OCI-LY3 (cell line): ENCODE data around the gene FHL2.
"Not testable (repeated sequence)": the region's sequence is repeated elsewhere in the genome, so short reads cannot be mapped to it uniquely, and the experiment has no call there.

Source experiments
- H2AFZ ChIP-seq: fragments of 200-600, 300-600 bp; shearing (Covaris generic); 2 replicates; pipeline ENCODE4 v1.6.0; 2014; ENCODE audit warnings: antibody characterized with exemption, low read depth, low read length
- H3K27ac ChIP-seq: fragments of 200-600, 300-600 bp; sonication (generic); 2 replicates; pipeline ENCODE4 v1.5.1; 2014; ENCODE audit warnings: mild to moderate bottlenecking, low read length, moderate library complexity, mixed read lengths
- H3K27me3 ChIP-seq: fragments of 200-600, 300-600 bp; sonication (generic); 2 replicates; pipeline ENCODE4 v1.6.1; 2014; ENCODE audit warnings: low read depth, low read length, mixed read lengths
- H3K36me3 ChIP-seq: fragments of 200-600, 300-600 bp; sonication (generic); replicated peaks from 2 replicates; pipeline ENCODE3; 2014; ENCODE audit warnings: low read depth, low read length, mixed read lengths
- H3K4me1 ChIP-seq: fragments of 300-600, 200-600 bp; sonication (generic); 2 replicates; pipeline ENCODE4 v1.6.1; 2014; ENCODE audit warnings: low read length, mixed read lengths
- H3K4me2 ChIP-seq: fragments of 200-600, 300-600 bp; sonication (generic); 2 replicates; pipeline ENCODE4 v1.6.1; 2014; ENCODE audit warnings: low read length, mixed read lengths
- H3K4me3 ChIP-seq: fragments of 300-600, 200-600 bp; sonication (generic); 2 replicates; pipeline ENCODE4 v1.5.1; 2014; ENCODE audit warnings: antibody characterized with exemption, mild to moderate bottlenecking, low read length, moderate library complexity
- H3K79me2 ChIP-seq: fragments of 300-600, 200-600 bp; shearing (Covaris generic); 2 replicates; pipeline ENCODE4 v1.6.1; 2014; ENCODE audit warnings: mild to moderate bottlenecking, low read length, mixed read lengths
- H3K9ac ChIP-seq: fragments of 300-600, 200-600 bp; shearing (Covaris generic); 2 replicates; pipeline ENCODE4 v1.6.0; 2014; ENCODE audit warnings: mild to moderate bottlenecking, low read length, moderate library complexity
- H3K9me3 ChIP-seq: fragments of 200-600, 300-600 bp; shearing (Covaris generic); 2 replicates; pipeline ENCODE4 v1.6.1; 2014; ENCODE audit warnings: low read length, mixed read lengths; ENCODE audit not compliant: insufficient read depth
- H4K20me1 ChIP-seq: fragments of 200-600, 300-600 bp; sonication (generic); 2 replicates; pipeline ENCODE4 v1.6.1; 2016; ENCODE audit warnings: low read length, mixed read lengths; ENCODE audit not compliant: insufficient read depth
- EZH2phosphoT487 ChIP-seq: fragments of 200-600 bp; shearing (Covaris generic); IDR thresholded peaks from 2 replicates; pipeline ENCODE4 v1.6.1; 2018; ENCODE audit warnings: antibody characterized with exemption, mixed run types, low read depth
- TF ChIP-seq, protein P1 (sequence below): fragments of 200-600, 300-600 bp; sonication (generic); IDR thresholded peaks from 2 replicates; pipeline ENCODE4 v1.5.1; 2014; ENCODE audit warnings: antibody characterized with exemption, low read length, low read depth

Gene FHL2

DNA sequence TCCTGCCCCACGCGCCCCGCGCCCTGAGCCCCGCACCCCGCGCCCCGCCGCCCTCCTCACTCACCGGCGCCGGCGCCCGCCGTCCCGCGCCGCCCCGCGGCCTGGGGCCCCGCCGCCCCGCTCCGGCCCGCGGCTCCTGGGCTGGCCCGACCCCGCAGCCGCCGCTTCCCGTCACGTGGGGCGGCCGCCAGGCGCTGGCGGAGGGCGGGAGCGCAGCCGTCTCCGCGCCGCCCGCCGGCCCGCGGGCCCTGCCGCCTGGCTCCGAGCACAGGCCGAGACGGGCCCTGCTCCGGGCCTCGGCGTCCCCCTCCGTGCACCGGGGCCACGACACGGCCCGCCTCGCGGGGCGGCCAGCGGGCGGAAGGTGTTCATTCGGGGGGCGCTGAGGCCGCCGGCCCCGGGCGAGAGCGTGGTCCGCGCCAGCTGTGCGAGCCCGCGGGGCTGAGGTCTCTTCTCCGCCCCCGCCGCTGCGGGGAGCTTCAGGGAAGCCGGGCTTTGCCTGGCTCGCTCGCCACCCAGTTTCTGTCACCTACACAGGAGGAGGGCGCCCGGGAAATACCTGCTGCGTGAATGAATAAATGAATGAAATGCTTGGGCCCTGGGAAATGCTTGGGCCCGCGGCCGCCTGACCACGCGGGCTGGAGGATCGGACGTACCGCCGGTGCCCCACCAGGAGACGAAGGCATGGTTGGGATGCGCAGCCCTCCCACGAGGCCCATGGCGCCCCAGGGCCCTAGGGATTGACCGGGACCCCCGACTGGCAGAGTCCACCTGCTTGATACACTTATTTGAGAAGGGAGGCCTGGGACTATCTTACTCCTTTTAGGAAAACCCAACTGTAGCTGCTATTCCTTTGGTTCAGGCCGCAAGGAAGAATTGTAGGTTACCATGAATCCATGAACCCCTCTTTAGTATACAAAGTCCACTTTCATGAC lies 69.0 kb downstream of the FHL2 start, which contains the start of gene TGFBRAP1:
Gene TGFBRAP1 (minus strand): TSS at position 175 of the 935 bp plus-strand sequence. CDS start 21,434 bp downstream, outside the sequence.
- Histone ChIP-seq H3K9me3 (no peaks in the 10 kb centered on the region), H3K27me3 (no peaks in the 10 kb centered on the region), H3K36me3 (peaks cover 11% of the 10 kb centered on the region), H4K20me1 (peaks cover 6% of the 10 kb centered on the region; the same call in 1 of the 2 replicates), H3K27ac (peak within 1 kb of the TSS; percentile 56), H3K4me1 (peaks cover 21% of the 10 kb centered on the region), H3K9ac (peak within 1 kb of the TSS; percentile 87), H3K4me2 (peak within 1 kb of the TSS; percentile 95), H3K4me3 (peak within 1 kb of the TSS; percentile 93), H3K79me2 (peaks cover 60% of the 10 kb centered on the region), H2AFZ (peak within 1 kb of the TSS; percentile 34; the same call in 1 of the 2 replicates)
- TF ChIP-seq, protein P1, sequence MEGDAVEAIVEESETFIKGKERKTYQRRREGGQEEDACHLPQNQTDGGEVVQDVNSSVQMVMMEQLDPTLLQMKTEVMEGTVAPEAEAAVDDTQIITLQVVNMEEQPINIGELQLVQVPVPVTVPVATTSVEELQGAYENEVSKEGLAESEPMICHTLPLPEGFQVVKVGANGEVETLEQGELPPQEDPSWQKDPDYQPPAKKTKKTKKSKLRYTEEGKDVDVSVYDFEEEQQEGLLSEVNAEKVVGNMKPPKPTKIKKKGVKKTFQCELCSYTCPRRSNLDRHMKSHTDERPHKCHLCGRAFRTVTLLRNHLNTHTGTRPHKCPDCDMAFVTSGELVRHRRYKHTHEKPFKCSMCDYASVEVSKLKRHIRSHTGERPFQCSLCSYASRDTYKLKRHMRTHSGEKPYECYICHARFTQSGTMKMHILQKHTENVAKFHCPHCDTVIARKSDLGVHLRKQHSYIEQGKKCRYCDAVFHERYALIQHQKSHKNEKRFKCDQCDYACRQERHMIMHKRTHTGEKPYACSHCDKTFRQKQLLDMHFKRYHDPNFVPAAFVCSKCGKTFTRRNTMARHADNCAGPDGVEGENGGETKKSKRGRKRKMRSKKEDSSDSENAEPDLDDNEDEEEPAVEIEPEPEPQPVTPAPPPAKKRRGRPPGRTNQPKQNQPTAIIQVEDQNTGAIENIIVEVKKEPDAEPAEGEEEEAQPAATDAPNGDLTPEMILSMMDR, result no peak; the same call in 1 of the 2 replicates
- TF ChIP-seq EZH2phosphoT487, result no peak

DNA sequence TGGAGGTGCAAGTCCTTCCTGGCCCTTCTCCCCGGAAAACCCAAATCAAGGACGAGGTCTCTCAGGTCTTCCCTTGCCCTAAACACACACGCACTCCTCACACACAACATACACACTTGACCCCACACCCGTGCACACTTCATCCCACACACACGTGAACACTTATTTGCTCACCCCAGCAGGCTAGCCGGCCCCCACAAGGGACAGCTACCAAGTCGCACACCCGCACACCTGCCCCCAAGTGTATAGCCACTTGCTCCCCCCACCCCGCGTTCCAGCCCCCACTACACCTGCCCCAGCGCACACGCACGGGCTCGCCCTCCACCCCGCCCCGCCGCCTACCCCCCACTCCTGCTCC lies 69.7 kb downstream of the FHL2 start:
- Histone ChIP-seq H3K4me2 (peak overlapping the region; percentile 95), H3K4me1 (peaks cover 25% of the 10 kb centered on the region), H3K79me2 (peaks cover 66% of the 10 kb centered on the region), H3K27me3 (no peaks in the 10 kb centered on the region), H3K9me3 (no peaks in the 10 kb centered on the region), H3K27ac (peak overlapping the region; percentile 18; the same call in 1 of the 2 replicates), H3K9ac (peak overlapping the region; percentile 87), H2AFZ (no peak overlapping the region), H3K4me3 (peak overlapping the region; percentile 93), H3K36me3 (peaks cover 17% of the 10 kb centered on the region), H4K20me1 (peaks cover 10% of the 10 kb centered on the region)
- no peak for TF ChIP-seq EZH2phosphoT487
- TF ChIP-seq, protein P1, result no peak

DNA sequence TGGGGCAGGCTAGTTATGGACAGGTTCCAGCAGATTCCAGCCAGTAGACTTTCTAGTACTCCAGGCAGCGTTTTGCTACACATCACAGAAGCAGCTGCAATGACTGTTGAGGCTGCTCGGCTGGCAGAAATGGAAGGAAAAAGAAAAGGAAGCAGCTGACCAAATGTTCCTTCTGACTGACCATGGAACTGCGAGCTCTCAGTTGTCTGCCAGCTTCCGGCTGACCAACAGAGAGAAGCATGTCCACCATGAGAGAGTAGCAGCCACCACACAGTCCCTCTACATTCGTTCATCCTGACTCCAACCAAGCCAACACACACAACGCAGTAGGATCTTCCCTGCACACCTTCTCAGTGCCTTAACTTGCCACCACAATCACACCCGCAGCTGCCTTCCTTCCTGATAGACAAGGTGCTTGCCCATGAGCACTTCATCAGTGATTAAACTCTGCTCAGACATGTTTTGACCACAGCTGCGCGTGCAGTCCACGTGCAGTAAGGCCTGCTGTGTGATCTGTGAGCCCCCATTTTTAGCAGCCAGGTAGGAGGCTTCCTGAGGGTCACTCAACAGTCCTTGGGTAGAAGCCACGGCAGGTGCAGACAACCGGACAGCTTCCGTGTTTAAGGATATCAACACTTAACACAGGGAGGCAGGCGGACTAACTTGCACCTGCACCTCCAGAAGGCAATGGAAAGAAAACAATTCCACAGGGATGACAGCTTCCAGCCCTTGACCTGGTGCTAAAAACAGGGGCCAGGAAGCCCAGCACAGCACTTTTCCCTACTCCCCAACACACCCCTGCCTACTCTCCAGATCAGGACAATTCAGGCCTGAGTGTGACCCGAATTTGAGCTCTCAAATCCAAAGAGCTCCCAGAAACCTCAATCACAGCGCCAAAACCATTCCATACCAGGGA lies 70.3 kb downstream of the FHL2 start:
- no peak for TF ChIP-seq EZH2phosphoT487
- Histone ChIP-seq H3K79me2 (peaks cover 72% of the 10 kb centered on the region), H3K9me3 (no peaks in the 10 kb centered on the region), H3K27ac (peak overlapping the region; percentile 18; the same call in 1 of the 2 replicates), H3K4me2 (peak overlapping the region; percentile 95), H3K4me3 (peak overlapping the region; percentile 93), H3K36me3 (peaks cover 17% of the 10 kb centered on the region), H3K4me1 (peaks cover 32% of the 10 kb centered on the region), H3K9ac (peak overlapping the region; percentile 87), H4K20me1 (peaks cover 17% of the 10 kb centered on the region), H3K27me3 (no peaks in the 10 kb centered on the region), H2AFZ (no peak overlapping the region)

DNA sequence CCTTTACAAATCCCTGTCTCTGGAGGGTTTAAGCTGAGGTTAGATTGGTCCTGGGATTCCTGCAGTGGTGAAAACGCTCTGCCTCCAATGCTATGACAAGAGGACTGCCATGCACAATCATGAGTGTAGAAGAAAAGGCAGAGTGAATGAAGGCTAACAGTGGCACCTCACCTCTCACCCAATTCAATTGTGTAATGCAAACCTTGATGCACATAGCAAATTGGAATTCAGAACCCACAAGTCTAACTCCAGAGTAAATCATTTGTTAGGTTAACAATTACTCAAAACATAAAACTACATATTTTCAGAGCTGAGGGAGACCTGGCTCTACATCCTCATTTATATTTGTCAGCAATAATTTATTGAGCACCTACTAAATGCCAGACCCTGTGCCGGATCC lies 71.2 kb downstream of the FHL2 start:
- Histone ChIP-seq H4K20me1 (peaks cover 20% of the 10 kb centered on the region), H3K27ac (no peak overlapping the region), H3K4me1 (peaks cover 32% of the 10 kb centered on the region), H3K36me3 (peaks cover 18% of the 10 kb centered on the region), H2AFZ (no peak overlapping the region), H3K4me2 (peak overlapping the region; percentile 95), H3K79me2 (peaks cover 81% of the 10 kb centered on the region), H3K9me3 (no peaks in the 10 kb centered on the region), H3K27me3 (no peaks in the 10 kb centered on the region), H3K9ac (no peak overlapping the region), H3K4me3 (no peak overlapping the region)
- TF ChIP-seq EZH2phosphoT487, result no peak
- TF ChIP-seq, protein P1, result no peak

DNA sequence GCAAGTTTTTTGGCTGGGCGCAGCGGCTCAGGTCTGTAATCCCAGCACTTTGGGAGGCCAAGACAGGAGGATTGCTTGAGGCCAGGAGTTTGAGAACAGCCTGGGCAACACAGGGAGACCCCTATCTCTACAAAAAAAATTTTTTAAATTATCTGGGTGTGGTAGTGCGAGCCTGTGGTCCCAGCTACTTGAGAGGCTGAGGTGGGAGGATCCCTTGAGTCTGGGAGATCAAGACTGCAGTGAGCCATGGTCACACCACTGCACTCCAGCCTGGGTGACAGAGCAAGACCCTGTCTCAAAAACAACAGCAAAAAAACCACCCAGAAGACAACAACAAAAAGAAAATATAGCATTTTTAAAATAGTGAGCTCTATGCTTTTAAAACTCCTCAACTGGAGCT lies 71.6 kb downstream of the FHL2 start:
- H3K9ac ChIP-seq, H3K4me2 ChIP-seq: not testable (repeated sequence)
- peaks cover 23% of the 10 kb centered on the region for H4K20me1 ChIP-seq

More for the DNA sequence above, 71.6 kb downstream of the FHL2 start:
- H3K27ac ChIP-seq, H3K27me3 ChIP-seq, H3K9me3 ChIP-seq, H3K4me3 ChIP-seq, H2AFZ ChIP-seq: not testable (repeated sequence)
- H3K4me1 ChIP-seq, result peaks cover 32% of the 10 kb centered on the region
- peaks cover 85% of the 10 kb centered on the region for H3K79me2 ChIP-seq
- H3K36me3 ChIP-seq, result peaks cover 22% of the 10 kb centered on the region
